ENCODE results near the gene ARHGDIB.

Gene ARHGDIB

GRCh38 chr12:14953752-14954151 is 7.6 kb downstream of the ARHGDIB start:
- WGBS (ENCODE audit: extremely low coverage, insufficient coverage, low lambda C conversion rate), result no CpG with 5 or more reads among the region's 1 CpG
- no peak overlapping the region for H3K4me3 ChIP-seq (ENCODE audit: low read length)
- H3K36me3 ChIP-seq (ENCODE audit: control insufficient read depth, insufficient read depth, low read length), result no peaks in the 10 kb centered on the region
- H3K4me1 ChIP-seq (ENCODE audit: control insufficient read depth, low read depth, low read length), result no peaks in the 10 kb centered on the region
- H3K56ac ChIP-seq (ENCODE audit: low read length), result no peak overlapping the region
- H3K4me2 ChIP-seq (ENCODE audit: low read length), result no peak overlapping the region
- no peak overlapping the region for H2BK15ac ChIP-seq (replicated peaks; ENCODE audit: low read depth)
- no peak overlapping the region for H2AK5ac ChIP-seq (ENCODE audit: low read length)
- no peak overlapping the region for H3K9ac ChIP-seq (ENCODE audit: low read length)
- H3K79me1 ChIP-seq (ENCODE audit: low read length), result no peaks in the 10 kb centered on the region
- H3K4ac ChIP-seq (ENCODE audit: low read depth, low read length), result no peak overlapping the region
- no peak overlapping the region for H3K23ac ChIP-seq (ENCODE audit: low read length)
- H4K5ac ChIP-seq (ENCODE audit: low read length), result no peak overlapping the region
- no peak overlapping the region for H4K8ac ChIP-seq (ENCODE audit: low read depth, low read length)
- H2BK120ac ChIP-seq (ENCODE audit: low read depth, low read length), result no peak overlapping the region
- no peaks in the 10 kb centered on the region for H3K79me2 ChIP-seq (ENCODE audit: control insufficient read depth, insufficient read depth, low read length)
- no peak overlapping the region for H3K18ac ChIP-seq (ENCODE audit: low read length)
- no peak overlapping the region for H3K27ac ChIP-seq (ENCODE audit: low read depth, low read length)
- H3K27me3 ChIP-seq (ENCODE audit: insufficient read depth, low read length, poor library complexity), result no peaks in the 10 kb centered on the region
- no peak overlapping the region for H2BK5ac ChIP-seq (ENCODE audit: low read length)
- no peak for DNase-seq

- Histone ChIP-seq H3K4me3 (ENCODE audit: low read length) (no peak overlapping the region), H3K27me3 (ENCODE audit: insufficient read depth, low read length, poor library complexity) (no peaks in the 10 kb centered on the region), H3K27ac (ENCODE audit: low read depth, low read length) (no peak overlapping the region), H3K18ac (ENCODE audit: low read length) (no peak overlapping the region), H3K79me2 (ENCODE audit: control insufficient read depth, insufficient read depth, low read length) (no peaks in the 10 kb centered on the region), H2AK5ac (ENCODE audit: low read length) (no peak overlapping the region), H2BK120ac (ENCODE audit: low read depth, low read length) (no peak overlapping the region), H2BK5ac (ENCODE audit: low read length) (no peak overlapping the region), H4K5ac (ENCODE audit: low read length) (no peak overlapping the region), H3K4ac (ENCODE audit: low read depth, low read length) (no peak overlapping the region), H3K9ac (ENCODE audit: low read length) (no peak overlapping the region), H3K23ac (ENCODE audit: low read length) (no peak overlapping the region), H3K4me1 (ENCODE audit: control insufficient read depth, low read depth, low read length) (no peaks in the 10 kb centered on the region), H2BK15ac (replicated peaks; ENCODE audit: low read depth) (no peak overlapping the region), H3K36me3 (ENCODE audit: control insufficient read depth, insufficient read depth, low read length) (no peaks in the 10 kb centered on the region), H4K8ac (ENCODE audit: low read depth, low read length) (no peak overlapping the region), H3K56ac (ENCODE audit: low read length) (no peak overlapping the region), H3K4me2 (ENCODE audit: low read length) (no peak overlapping the region), H3K79me1 (ENCODE audit: low read length) (no peaks in the 10 kb centered on the region)
- WGBS (ENCODE audit: extremely low coverage, insufficient coverage, low lambda C conversion rate), result no CpG with 5 or more reads among the region's 7 CpGs
- peak; percentile 27 for DNase-seq
Observed at GRCh38 chr12:14952299-14952921, 9.0 kb downstream of the ARHGDIB start.

- no peak overlapping the region for H3K27ac ChIP-seq (ENCODE audit: low read depth, low read length)
- no peak overlapping the region for H2BK15ac ChIP-seq (replicated peaks; ENCODE audit: low read depth)
- H3K4ac ChIP-seq (ENCODE audit: low read depth, low read length), result no peak overlapping the region
- H3K79me1 ChIP-seq (ENCODE audit: low read length), result no peaks in the 10 kb centered on the region
- no peak for DNase-seq
- H3K79me2 ChIP-seq (ENCODE audit: control insufficient read depth, insufficient read depth, low read length), result no peaks in the 10 kb centered on the region
- no peaks in the 10 kb centered on the region for H3K36me3 ChIP-seq (ENCODE audit: control insufficient read depth, insufficient read depth, low read length)
- no peak overlapping the region for H3K23ac ChIP-seq (ENCODE audit: low read length)
- no peak overlapping the region for H3K18ac ChIP-seq (ENCODE audit: low read length)
- no peak overlapping the region for H2BK120ac ChIP-seq (ENCODE audit: low read depth, low read length)
- H4K5ac ChIP-seq (ENCODE audit: low read length), result no peak overlapping the region
- no peak overlapping the region for H4K8ac ChIP-seq (ENCODE audit: low read depth, low read length)
- no peak overlapping the region for H3K56ac ChIP-seq (ENCODE audit: low read length)
- H3K4me3 ChIP-seq (ENCODE audit: low read length), result no peak overlapping the region
- H3K27me3 ChIP-seq (ENCODE audit: insufficient read depth, low read length, poor library complexity), result no peaks in the 10 kb centered on the region
- no peak overlapping the region for H3K4me2 ChIP-seq (ENCODE audit: low read length)
- H3K9ac ChIP-seq (ENCODE audit: low read length), result no peak overlapping the region
- H2AK5ac ChIP-seq (ENCODE audit: low read length), result no peak overlapping the region
- no CpG with 5 or more reads among the region's 1 CpG for WGBS (ENCODE audit: extremely low coverage, insufficient coverage, low lambda C conversion rate)
- no peak overlapping the region for H2BK5ac ChIP-seq (ENCODE audit: low read length)
- H3K4me1 ChIP-seq (ENCODE audit: control insufficient read depth, low read depth, low read length), result no peaks in the 10 kb centered on the region
Observed at GRCh38 chr12:14951851-14952250, 9.6 kb downstream of the ARHGDIB start.

DNA sequence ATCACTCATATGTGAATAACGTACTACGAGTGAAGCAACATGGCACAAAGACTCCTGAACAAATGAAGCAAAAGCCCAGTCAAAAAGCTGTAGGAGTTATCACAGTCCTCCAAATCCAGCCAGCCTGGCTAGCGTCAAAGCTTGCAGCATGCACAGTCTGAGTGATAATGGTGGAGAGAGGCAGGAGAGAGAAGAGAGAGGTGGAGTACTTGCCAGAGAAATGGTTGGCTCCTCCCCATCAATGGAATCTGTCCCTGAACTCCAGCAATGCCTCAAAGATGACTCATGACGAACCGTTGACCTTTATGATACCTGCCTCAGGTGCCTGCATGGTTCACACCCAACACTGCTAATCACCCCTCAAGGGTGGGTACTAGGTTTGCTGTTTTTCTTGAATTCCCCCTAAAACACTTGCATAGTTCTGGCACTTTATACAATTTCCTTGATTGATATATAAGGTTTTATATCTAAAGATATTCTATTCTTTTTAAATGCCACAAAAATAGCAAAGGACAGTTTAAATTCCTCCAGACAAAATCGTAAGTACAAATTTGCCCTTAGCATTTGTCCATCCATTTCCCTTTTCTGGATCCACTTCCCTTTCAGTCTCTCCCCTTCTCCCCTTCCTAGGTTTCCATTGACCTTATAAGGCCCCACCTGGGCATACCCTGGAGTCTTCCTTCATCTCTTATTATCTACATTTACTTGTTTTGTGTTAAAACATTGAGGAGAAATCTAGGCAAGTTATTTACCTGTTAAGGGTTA is 10.2 kb downstream of the ARHGDIB start:
- no peak overlapping the region for H3K4me2 ChIP-seq (ENCODE audit: low read length)
- no peak overlapping the region for H2BK120ac ChIP-seq (ENCODE audit: low read depth, low read length)
- H3K36me3 ChIP-seq (ENCODE audit: control insufficient read depth, insufficient read depth, low read length), result no peaks in the 10 kb centered on the region
- H3K79me1 ChIP-seq (ENCODE audit: low read length), result no peaks in the 10 kb centered on the region
- H3K27me3 ChIP-seq (ENCODE audit: insufficient read depth, low read length, poor library complexity), result no peaks in the 10 kb centered on the region
- DNase-seq, result peak; percentile 94
- H2AK5ac ChIP-seq (ENCODE audit: low read length), result no peak overlapping the region
- no peaks in the 10 kb centered on the region for H3K79me2 ChIP-seq (ENCODE audit: control insufficient read depth, insufficient read depth, low read length)
- H3K4me3 ChIP-seq (ENCODE audit: low read length), result no peak overlapping the region
- H3K4ac ChIP-seq (ENCODE audit: low read depth, low read length), result no peak overlapping the region
- H4K8ac ChIP-seq (ENCODE audit: low read depth, low read length), result no peak overlapping the region
- H2BK5ac ChIP-seq (ENCODE audit: low read length), result no peak overlapping the region
- H3K18ac ChIP-seq (ENCODE audit: low read length), result no peak overlapping the region
- H2BK15ac ChIP-seq (replicated peaks; ENCODE audit: low read depth), result no peak overlapping the region
- H3K9ac ChIP-seq (ENCODE audit: low read length), result no peak overlapping the region
- H3K27ac ChIP-seq (ENCODE audit: low read depth, low read length), result no peak overlapping the region
- no CpG with 5 or more reads among the region's 6 CpGs for WGBS (ENCODE audit: extremely low coverage, insufficient coverage, low lambda C conversion rate)
- no peak overlapping the region for H3K56ac ChIP-seq (ENCODE audit: low read length)
- no peak overlapping the region for H3K23ac ChIP-seq (ENCODE audit: low read length)
- H4K5ac ChIP-seq (ENCODE audit: low read length), result no peak overlapping the region
- no peaks in the 10 kb centered on the region for H3K4me1 ChIP-seq (ENCODE audit: control insufficient read depth, low read depth, low read length)

DNA sequence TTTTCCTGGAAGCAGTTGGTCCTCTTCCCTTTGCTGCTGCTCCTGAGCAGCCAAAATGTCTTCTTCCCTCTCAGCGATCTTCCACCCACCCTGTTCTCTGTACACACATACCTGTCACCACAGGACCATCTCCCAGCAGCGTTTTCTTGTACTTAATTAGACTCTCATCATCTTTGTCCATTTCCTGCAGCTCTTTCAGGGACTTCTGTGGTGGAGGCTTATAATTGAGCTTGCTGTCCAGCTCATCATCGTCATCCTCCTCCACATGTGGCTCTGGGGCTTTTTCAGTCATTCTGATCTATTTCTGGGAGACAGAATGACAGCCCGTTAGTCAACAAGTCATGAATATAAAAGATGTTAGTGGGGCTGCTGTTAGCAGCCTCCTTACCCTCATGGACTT is 11.0 kb downstream of the ARHGDIB start:
- no peak overlapping the region for H2BK5ac ChIP-seq (ENCODE audit: low read length)
- no peak overlapping the region for H2AK5ac ChIP-seq (ENCODE audit: low read length)
- no peak overlapping the region for H3K4me2 ChIP-seq (ENCODE audit: low read length)
- H3K4me1 ChIP-seq (ENCODE audit: control insufficient read depth, low read depth, low read length), result no peaks in the 10 kb centered on the region
- DNase-seq, result no peak
- no peak overlapping the region for H2BK15ac ChIP-seq (replicated peaks; ENCODE audit: low read depth)
- no peaks in the 10 kb centered on the region for H3K79me2 ChIP-seq (ENCODE audit: control insufficient read depth, insufficient read depth, low read length)
- H3K23ac ChIP-seq (ENCODE audit: low read length), result no peak overlapping the region
- H3K27me3 ChIP-seq (ENCODE audit: insufficient read depth, low read length, poor library complexity), result no peaks in the 10 kb centered on the region
- H3K36me3 ChIP-seq (ENCODE audit: control insufficient read depth, insufficient read depth, low read length), result no peaks in the 10 kb centered on the region
- no peak overlapping the region for H4K8ac ChIP-seq (ENCODE audit: low read depth, low read length)
- H3K4ac ChIP-seq (ENCODE audit: low read depth, low read length), result no peak overlapping the region
- H3K18ac ChIP-seq (ENCODE audit: low read length), result no peak overlapping the region
- no peak overlapping the region for H4K5ac ChIP-seq (ENCODE audit: low read length)
- no peak overlapping the region for H2BK120ac ChIP-seq (ENCODE audit: low read depth, low read length)
- H3K4me3 ChIP-seq (ENCODE audit: low read length), result no peak overlapping the region
- no CpG with 5 or more reads among the region's 4 CpGs for WGBS (ENCODE audit: extremely low coverage, insufficient coverage, low lambda C conversion rate)
- H3K79me1 ChIP-seq (ENCODE audit: low read length), result no peaks in the 10 kb centered on the region
- no peak overlapping the region for H3K9ac ChIP-seq (ENCODE audit: low read length)
- H3K56ac ChIP-seq (ENCODE audit: low read length), result no peak overlapping the region
- H3K27ac ChIP-seq (ENCODE audit: low read depth, low read length), result no peak overlapping the region

Data from mesendoderm (in vitro differentiated cells).